Omental fat pad (tissue), 4 donors: ENCODE measurements around the gene PRKAG1. TPM values are rescaled to one million over a fixed set of nuclear protein-coding genes. Genes with fewer than 3 reads are reported as not detected.

Experiments
- ATAC-seq: fragments of 150-250 bp; one replicate; pipeline ENCODE4 v1.9.1; 2016; ENCODE audit warnings: mild to moderate bottlenecking, moderate library complexity; ENCODE audit not compliant: low FRiP score
- DNase-seq: peaks from one replicate; pipeline ENCODE4 v3.0.0-alpha.2; 2019; ENCODE audit warnings: low spot score
- CTCF ChIP-seq, 3 donors: fragments of 450-650 bp; IDR thresholded peaks; one replicate each; pipeline ENCODE4 v1.5.1; 2016 to 2017; ENCODE audit warnings: antibody characterized with exemption in 3 of 3, mild to moderate bottlenecking in 3 of 3, moderate library complexity in 2 of 3
- total RNA-seq, 4 donors: library from RNA; depleted of rRNA; stranded (reverse); fragments of >200 nt; gene quantifications; one replicate each; pipeline ENCODE4 v1.1.0, GENCODE V29; 2016

Gene PRKAG1
- total RNA-seq, 4 donors from 2014 or later, result 40.0 to 64.2 (median 54.4) TPM

DNA sequence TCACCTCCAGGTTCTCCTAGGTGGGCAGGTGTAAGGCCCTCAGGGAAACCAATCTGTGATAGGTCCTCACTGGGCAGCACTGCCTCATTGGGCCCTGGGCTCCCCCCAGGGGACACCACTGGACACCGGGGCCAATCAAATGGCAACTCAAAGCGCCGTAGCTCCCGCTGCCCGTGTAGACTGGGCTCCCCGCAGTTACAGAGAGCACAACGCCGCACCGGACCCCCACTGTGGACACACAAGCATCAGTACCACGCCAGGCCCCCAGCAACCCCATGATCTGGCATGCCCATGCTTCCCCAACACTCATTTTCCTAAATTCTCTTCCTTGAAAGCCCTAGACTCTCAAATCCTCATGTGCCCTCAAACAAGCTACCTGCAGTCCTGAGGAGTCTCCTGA, 35.9 kb upstream of the PRKAG1 start:
- ATAC-seq (no peak), DNase-seq (no peak)
- no peak for TF ChIP-seq CTCF (IDR thresholded peaks at IDR 0.05)

GRCh38 chr12:49054096-49054495, 35.5 kb upstream of the PRKAG1 start:
- ATAC-seq (no peak), DNase-seq (no peak)
- TF ChIP-seq CTCF (IDR thresholded peaks at IDR 0.05), result no peak

GRCh38 chr12:49052451-49053208, 34.1 kb upstream of the PRKAG1 start:
- DNase-seq (no peak), ATAC-seq (no peak)
- no peak for TF ChIP-seq CTCF (IDR thresholded peaks at IDR 0.05)

DNA sequence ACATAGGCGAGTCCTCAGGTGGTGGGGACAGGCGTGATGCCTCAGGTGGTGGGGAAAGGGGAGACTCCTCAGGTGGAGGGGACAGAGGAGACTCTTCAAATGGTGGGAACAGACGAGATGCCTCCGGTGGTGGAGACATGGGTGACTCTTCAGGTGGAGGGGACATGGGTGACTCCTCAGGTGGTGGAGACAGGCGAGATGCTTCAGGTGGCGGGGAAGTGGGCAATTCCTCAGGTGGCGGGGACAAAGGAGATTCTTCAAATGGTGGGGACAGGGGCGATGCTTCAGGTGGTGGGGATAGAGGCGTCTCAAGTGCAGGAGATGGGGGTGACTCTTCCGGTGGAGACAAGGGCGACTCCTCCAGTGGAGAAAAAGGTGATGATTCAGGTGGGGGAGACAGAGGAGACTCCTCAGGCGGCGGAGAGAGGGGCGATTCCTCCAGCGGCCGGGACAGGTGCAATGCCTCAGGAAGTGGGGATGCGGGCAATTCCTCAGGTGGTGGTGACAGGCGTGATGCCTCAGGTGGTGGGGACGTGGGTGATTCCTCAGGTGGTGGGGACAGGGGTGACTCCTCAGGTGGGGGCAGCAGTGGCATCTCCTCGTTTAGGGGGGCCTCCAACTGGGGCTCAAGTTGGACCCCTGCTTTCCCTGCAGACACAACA, 33.3 kb upstream of the PRKAG1 start:
- DNase-seq (no peak), ATAC-seq (no peak)
- TF ChIP-seq CTCF (IDR thresholded peaks at IDR 0.05), result no peak

- ATAC-seq (no peak), DNase-seq (no peak)
- TF ChIP-seq CTCF (IDR thresholded peaks at IDR 0.05), result no peak
These were observed 32.8 kb upstream of the PRKAG1 start for GRCh38 chr12:49051373-49051764.

GRCh38 chr12:49050507-49051372, 32.2 kb upstream of the PRKAG1 start:
- ATAC-seq (no peak), DNase-seq (no peak)
- no peak for TF ChIP-seq CTCF (IDR thresholded peaks at IDR 0.05)
